GM10248 (cell line): ENCODE data around the gene SPATA31E1.

Experiments used
- CTCF ChIA-PET: fragments of 300-600 bp; sonication (Branson Sonifier 250); formaldehyde crosslinking; extraction: SDS; loops from one replicate; lab custom pipeline; 2021; ENCODE audit warnings: antibody characterized with exemption; lab: Yijun Ruan, JAX
- POLR2A ChIA-PET: fragments of 350-650 bp; sonication (Branson Sonifier 250); formaldehyde crosslinking; extraction: SDS; loops from one replicate; lab custom pipeline; 2020; ENCODE audit warnings: antibody characterized with exemption; lab: Yijun Ruan, JAX
- DNase-seq: peaks from one replicate; pipeline ENCODE4 v3.0.0; 2012; ENCODE audit errors: extremely low spot score
- TF ChIP-seq, protein P1 (sequence below): IDR thresholded peaks from 2 replicates; pipeline ENCODE4 v1.5.1; 2012; ENCODE audit warnings: mild to moderate bottlenecking, low read depth; ENCODE audit errors: extremely low read depth, missing control alignments, control extremely low read depth

SPATA31E1 gene

DNA sequence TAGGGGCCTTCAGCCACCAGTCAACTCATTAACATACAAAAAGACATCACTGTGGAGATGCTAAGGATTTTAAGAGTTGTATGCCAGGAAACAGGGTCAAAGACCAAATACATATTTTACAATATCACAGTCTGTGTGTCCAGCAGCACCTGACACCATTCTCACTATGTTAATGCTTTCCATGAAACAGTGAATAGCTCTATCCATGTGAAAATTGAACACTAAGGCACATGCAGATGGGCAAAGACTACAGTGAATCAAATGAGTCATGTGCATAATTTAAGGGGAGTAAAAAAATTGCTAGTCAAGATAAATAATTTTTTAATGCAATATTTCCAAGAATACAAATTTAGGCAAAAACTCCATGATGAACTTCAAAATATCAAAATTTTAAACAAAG, 7.6 kb upstream of the SPATA31E1 start:
- POLR2A ChIA-PET: no interaction called here
- CTCF ChIA-PET: no interaction called here
- TF ChIP-seq, protein P1, sequence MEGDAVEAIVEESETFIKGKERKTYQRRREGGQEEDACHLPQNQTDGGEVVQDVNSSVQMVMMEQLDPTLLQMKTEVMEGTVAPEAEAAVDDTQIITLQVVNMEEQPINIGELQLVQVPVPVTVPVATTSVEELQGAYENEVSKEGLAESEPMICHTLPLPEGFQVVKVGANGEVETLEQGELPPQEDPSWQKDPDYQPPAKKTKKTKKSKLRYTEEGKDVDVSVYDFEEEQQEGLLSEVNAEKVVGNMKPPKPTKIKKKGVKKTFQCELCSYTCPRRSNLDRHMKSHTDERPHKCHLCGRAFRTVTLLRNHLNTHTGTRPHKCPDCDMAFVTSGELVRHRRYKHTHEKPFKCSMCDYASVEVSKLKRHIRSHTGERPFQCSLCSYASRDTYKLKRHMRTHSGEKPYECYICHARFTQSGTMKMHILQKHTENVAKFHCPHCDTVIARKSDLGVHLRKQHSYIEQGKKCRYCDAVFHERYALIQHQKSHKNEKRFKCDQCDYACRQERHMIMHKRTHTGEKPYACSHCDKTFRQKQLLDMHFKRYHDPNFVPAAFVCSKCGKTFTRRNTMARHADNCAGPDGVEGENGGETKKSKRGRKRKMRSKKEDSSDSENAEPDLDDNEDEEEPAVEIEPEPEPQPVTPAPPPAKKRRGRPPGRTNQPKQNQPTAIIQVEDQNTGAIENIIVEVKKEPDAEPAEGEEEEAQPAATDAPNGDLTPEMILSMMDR: no peak
- DNase-seq: no peak

GRCh38 chr9:87875831-87876545, 6.7 kb upstream of the SPATA31E1 start:
- DNase-seq: no peak
- POLR2A ChIA-PET: no interaction called here
- TF ChIP-seq, protein P1: no peak
- CTCF ChIA-PET: no interaction called here

GRCh38 chr9:87876708-87877107, 6.0 kb upstream of the SPATA31E1 start:
- DNase-seq: no peak
- CTCF ChIA-PET: no interaction called here
- POLR2A ChIA-PET: no interaction called here
- TF ChIP-seq, protein P1: no peak

DNA sequence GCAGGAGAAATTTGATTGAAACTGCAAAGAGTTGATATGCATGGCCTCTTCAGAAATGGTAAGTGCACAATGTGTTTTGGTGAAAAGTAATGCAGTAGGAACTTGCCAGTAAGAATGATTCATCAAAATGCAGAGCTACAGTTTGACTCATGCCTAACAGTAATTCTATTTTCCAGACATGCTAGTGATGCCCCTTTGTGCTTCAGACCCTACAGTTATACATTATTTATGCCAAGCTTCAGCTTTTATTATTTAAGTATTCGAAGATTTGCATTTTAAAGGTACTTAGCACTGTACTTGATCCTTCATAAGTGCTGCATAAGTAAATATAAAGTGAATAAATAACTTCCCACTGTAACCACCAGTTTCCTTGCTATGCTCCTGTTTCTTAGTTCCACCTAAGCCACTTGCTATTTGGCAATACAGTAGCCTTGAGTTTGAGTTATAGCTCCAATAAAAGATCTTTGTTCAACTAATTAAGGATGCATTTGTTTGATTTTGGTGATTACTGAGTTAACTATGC, 3.6 kb upstream of the SPATA31E1 start:
- DNase-seq: no peak
- CTCF ChIA-PET: interaction anchor here (1.3 to 1.4 kb wide), 2 partner anchors 21 to 631 kb away, joined by 3 read pairs; no protein-coding TSS in a partner anchor

GRCh38 chr9:87880116-87880515, 2.6 kb upstream of the SPATA31E1 start:
- POLR2A ChIA-PET: no interaction called here
- CTCF ChIA-PET: no interaction called here
- DNase-seq: no peak
- TF ChIP-seq, protein P1: no peak

More for the DNA sequence above, 3.6 kb upstream of the SPATA31E1 start:
- POLR2A ChIA-PET: no interaction called here
- TF ChIP-seq, protein P1: no peak

DNA sequence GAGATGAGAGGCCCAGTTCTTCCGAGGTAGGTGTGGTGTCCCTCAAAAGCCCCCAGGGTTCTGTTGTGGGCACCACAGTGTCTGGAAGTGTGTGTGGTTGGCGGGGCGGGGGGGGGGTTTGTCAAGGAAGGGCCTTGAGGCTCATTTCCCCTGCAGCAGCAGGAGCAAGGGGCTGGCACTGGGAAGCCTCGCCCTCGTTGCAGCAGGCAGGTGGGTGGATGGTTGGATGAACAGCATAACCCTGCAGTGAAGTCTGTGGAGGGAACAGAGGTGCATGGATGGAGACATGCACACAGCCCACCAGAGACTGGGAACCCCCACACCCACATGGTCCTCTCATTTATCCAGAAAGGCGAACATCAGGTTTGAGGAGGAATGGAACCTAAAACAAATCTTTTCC, 2.0 kb upstream of the SPATA31E1 start:
- ChIA-PET CTCF (no interaction called here), POLR2A (no interaction called here)
- TF ChIP-seq, protein P1: no peak
- DNase-seq: no peak

DNA sequence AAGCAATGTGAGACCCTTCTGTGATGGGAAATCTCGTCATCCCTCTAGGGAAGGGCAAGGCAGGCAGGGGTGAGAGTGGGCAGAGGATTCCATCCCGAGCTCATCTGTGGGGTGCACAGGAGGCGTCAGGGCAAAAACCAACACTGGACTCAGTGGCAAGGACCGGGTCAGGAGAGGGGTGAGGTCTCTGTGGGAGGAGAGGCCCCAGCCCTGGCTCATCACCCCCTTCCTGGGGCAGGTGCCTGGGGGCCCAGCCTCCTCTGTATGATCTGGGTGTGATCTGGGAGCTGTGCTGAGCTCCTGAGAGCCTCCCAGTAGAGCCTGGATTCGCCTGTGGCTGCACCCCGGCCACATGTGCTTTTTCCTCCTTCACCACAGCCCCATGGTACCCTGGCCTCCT, 597 bp downstream of the SPATA31E1 start:
- ChIA-PET CTCF (no interaction called here), POLR2A (no interaction called here)
- TF ChIP-seq, protein P1: no peak
- DNase-seq: no peak
